HepG2 (cell line): ENCODE data around the gene PRSS27. TPM values are rescaled to one million over a fixed set of nuclear protein-coding genes. Genes with fewer than 3 reads are reported as not detected.
A peak's percentile ranks its signal among the peaks of the same experiment; 100 is the strongest.

Source experiments
- CENPBD1 ChIP-seq: sonication (generic); formaldehyde crosslinking; IDR thresholded peaks from 2 replicates; pipeline ENCODE4 v1.8.0; 2022; ENCODE audit warnings: missing genetic modification reagents, low read depth, mild to moderate bottlenecking, borderline replicate concordance
- E2F2 ChIP-seq: sonication (generic); formaldehyde crosslinking; IDR thresholded peaks from 2 replicates; pipeline ENCODE4 v1.4.0; 2020; ENCODE audit warnings: missing genetic modification reagents, borderline replicate concordance
- FOXC1 ChIP-seq: sonication (generic); formaldehyde crosslinking; IDR thresholded peaks from 2 replicates; pipeline ENCODE4 v1.8.0; 2022; ENCODE audit warnings: mild to moderate bottlenecking, missing genetic modification reagents, borderline replicate concordance
- HINFP ChIP-seq: sonication (generic); formaldehyde crosslinking; IDR thresholded peaks from 2 replicates; pipeline ENCODE4 v1.4.0; 2020; ENCODE audit warnings: low read depth, mild to moderate bottlenecking, missing genetic modification reagents
- JARID2 ChIP-seq: sonication (generic); formaldehyde crosslinking; IDR thresholded peaks from 2 replicates; pipeline ENCODE4 v1.8.1; 2023; ENCODE audit warnings: missing genetic modification reagents, inconsistent platforms; ENCODE audit not compliant: insufficient replicate concordance
- KDM5A ChIP-seq: fragments of 200-600 bp; sonication (generic); IDR thresholded peaks from 2 replicates; pipeline ENCODE4 v1.7.0; 2018; ENCODE audit warnings: antibody characterized with exemption, mild to moderate bottlenecking, low read length, borderline replicate concordance
- KMT2A ChIP-seq: sonication (generic); formaldehyde crosslinking; IDR thresholded peaks from 2 replicates; pipeline ENCODE4 v1.4.0; 2020; ENCODE audit warnings: missing genetic modification reagents
- MAX ChIP-seq: IDR thresholded peaks from 2 replicates; pipeline ENCODE4 v1.6.1; 2012; ENCODE audit warnings: inconsistent platforms
- MED8 ChIP-seq: sonication (generic); formaldehyde crosslinking; IDR thresholded peaks from 2 replicates; pipeline ENCODE4 v1.8.1; 2023; ENCODE audit warnings: mild to moderate bottlenecking, missing genetic modification reagents; ENCODE audit not compliant: insufficient replicate concordance
- NONO ChIP-seq, 2 experiments: fragments of 450-650 bp in 1 of 2; sonication (generic) in 1 of 2; formaldehyde crosslinking in 1 of 2; IDR thresholded peaks in 1 of 2; conservative IDR thresholded peaks in 1 of 2; 2 replicates each; pipeline versions ENCODE4 v1.6.1 to v1.8.0; 2017 to 2022; ENCODE audit warnings: mild to moderate bottlenecking in 1 of 2, missing genetic modification reagents in 1 of 2, moderate library complexity in 1 of 2
- PAF1 ChIP-seq: IDR thresholded peaks from 2 replicates; pipeline ENCODE4 v1.6.1; 2016; ENCODE audit warnings: missing genetic modification reagents, missing compliant biosample characterization
- PBX3 ChIP-seq: sonication (generic); formaldehyde crosslinking; IDR thresholded peaks from 2 replicates; pipeline ENCODE4 v1.8.1; 2023; ENCODE audit warnings: missing genetic modification reagents, inconsistent platforms, borderline replicate concordance
- PTBP1 ChIP-seq: fragments of 200-400 bp; formaldehyde crosslinking; IDR thresholded peaks from 2 replicates; pipeline ENCODE4 v1.6.1; 2018; ENCODE audit warnings: low read length, low read depth; ENCODE audit not compliant: poor library complexity, severe bottlenecking
- RBM39 ChIP-seq: fragments of 200-400 bp; formaldehyde crosslinking; IDR thresholded peaks from one replicate; pipeline ENCODE4 v1.6.1; 2018; ENCODE audit warnings: antibody characterized with exemption, mild to moderate bottlenecking, low read depth, low read length; ENCODE audit not compliant: poor library complexity, severe bottlenecking
- TERF1 ChIP-seq: sonication (generic); formaldehyde crosslinking; IDR thresholded peaks from 2 replicates; pipeline ENCODE4 v1.8.0; 2022; ENCODE audit warnings: mild to moderate bottlenecking, missing genetic modification reagents, moderate library complexity
- THAP8 ChIP-seq: sonication (generic); formaldehyde crosslinking; IDR thresholded peaks from 2 replicates; pipeline ENCODE4 v1.5.1; 2020; ENCODE audit warnings: missing genetic modification reagents, mild to moderate bottlenecking, borderline replicate concordance
- ZEB1 ChIP-seq: IDR thresholded peaks from 2 replicates; pipeline ENCODE4 v1.6.1; 2012; ENCODE audit warnings: mild to moderate bottlenecking, low read depth, inconsistent platforms; ENCODE audit not compliant: insufficient replicate concordance
- ZNF138 ChIP-seq: sonication (generic); formaldehyde crosslinking; IDR thresholded peaks from 2 replicates; pipeline ENCODE4 v1.5.0; 2020; ENCODE audit warnings: mild to moderate bottlenecking, low read depth, missing genetic modification reagents
- ZNF350 ChIP-seq: sonication (generic); formaldehyde crosslinking; IDR thresholded peaks from 2 replicates; pipeline ENCODE4 v1.4.0; 2020; ENCODE audit warnings: mild to moderate bottlenecking, low read depth, missing genetic modification reagents, borderline replicate concordance
- ZNF7 ChIP-seq: IDR thresholded peaks from 2 replicates; pipeline ENCODE4 v1.6.1; 2016; ENCODE audit warnings: missing biosample characterization, missing genetic modification reagents
- polyA plus RNA-seq, 8 experiments: library from polyadenylated mRNA; depleted of rRNA in 3 of 8; stranded (reverse) in 7 of 8; unstranded in 1 of 8; fragments of >200 nt; fragmentation: Illumina TruSeq in 4 of 8; extraction: Trizol in 4 of 8; gene quantifications; 2 replicates each; pipeline versions ENCODE4 v1.2.1 to v1.2.3, GENCODE V29; 2011 to 2016; ENCODE audit warnings: low read depth in 4 of 8, missing spikeins in 1 of 8, mixed read lengths in 1 of 8; ENCODE audit not compliant: insufficient read depth in 1 of 8
- total RNA-seq, 5 experiments: library from RNA; depleted of rRNA; stranded (reverse); fragments of >200 nt; fragmentation: Illumina TruSeq; extraction: Trizol; gene quantifications; 2 replicates each; pipeline ENCODE4 v1.2.3, GENCODE V29; 2016; ENCODE audit warnings: low read depth in 1 of 5

PRSS27 gene
- total and polyA plus RNA-seq, 2 of the 13 experiments (the other 11 are each of a cell fraction or from before 2014, with no cell fraction given) = 0.20 to 0.73 TPM

- no peak; the same call in 1 of the 2 replicates for TF ChIP-seq E2F2
- no peak for TF ChIP-seq PTBP1
- no peak; the same call in 1 of the 2 replicates for TF ChIP-seq KDM5A
- TF ChIP-seq ZEB1 = peak; percentile 30
- TF ChIP-seq JARID2 (CRISPR knock-in tag) = no peak
- peak; percentile 73; the same call in 1 of the 2 replicates for TF ChIP-seq KMT2A (CRISPR knock-in tag)
- TF ChIP-seq HINFP (CRISPR knock-in tag) = no peak
- no peak for TF ChIP-seq ZNF350 (CRISPR knock-in tag)
- no peak for TF ChIP-seq PBX3
- TF ChIP-seq PAF1 (CRISPR knock-in tag) = no peak
- TF ChIP-seq RBM39 = no peak
- no peak; the same call in 1 of the 2 replicates for TF ChIP-seq ZNF138
- TF ChIP-seq FOXC1 (CRISPR knock-in tag) = no peak
- TF ChIP-seq MAX = peak; percentile 73; the same call in 1 of the 2 replicates
- no peak for TF ChIP-seq NONO (IDR thresholded peaks at IDR 0.05)
- TF ChIP-seq NONO (CRISPR knock-in tag; conservative IDR thresholded peaks at IDR 0.05) = no peak; the same call in 1 of the 2 replicates
- TF ChIP-seq ZNF7 (CRISPR knock-in tag) = no peak
- no peak for TF ChIP-seq MED8
- TF ChIP-seq CENPBD1 = no peak
- TF ChIP-seq THAP8 (CRISPR knock-in tag) = no peak
- no peak for TF ChIP-seq TERF1 (CRISPR knock-in tag)
These were observed 952 bp upstream of the PRSS27 start (continued) for GRCh38 chr16:2720719-2721633.
